ENCODE data around the gene CEP72. TPM values are rescaled to one million over a fixed set of nuclear protein-coding genes. Genes with fewer than 3 reads are reported as not detected.

CEP72 gene
- total and polyA plus RNA-seq, 2 experiments from 2014 or later: 3.2 to 4.2 TPM

- no peaks in the 10 kb centered on the region for H4K20me1 ChIP-seq (ENCODE audit: insufficient read depth, poor library complexity, severe bottlenecking)
- no peaks in the 10 kb centered on the region for H3K9me2 ChIP-seq (replicated peaks; ENCODE audit: insufficient read depth)
- H3K27ac ChIP-seq: no peak overlapping the region
- peak overlapping the region; percentile 64 for H2AFZ ChIP-seq
- 42% methylated on average over 11 of the region's 11 CpGs for WGBS (ENCODE audit: low lambda C conversion rate, missing lambda C conversion rate)
- H3K4me1 ChIP-seq (ENCODE audit: insufficient read depth): peaks cover 3% of the 10 kb centered on the region
- H3K79me2 ChIP-seq: peaks cover 36% of the 10 kb centered on the region
- TF ChIP-seq EZH2 (IDR thresholded peaks at IDR 0.05; ENCODE audit: borderline replicate concordance) (no peak), CTCF (IDR thresholded peaks at IDR 0.05; ENCODE audit: poor library complexity) (no peak), EZH2phosphoT487 (IDR thresholded peaks at IDR 0.05; ENCODE audit: low read depth, severe bottlenecking, unreplicated experiment) (no peak)
- peak overlapping the region; percentile 61 for H3K4me3 ChIP-seq
- H3K36me3 ChIP-seq (replicated peaks; ENCODE audit: insufficient read depth, low read depth): no peaks in the 10 kb centered on the region
- no peak for DNase-seq (ENCODE audit: low spot score)
- H3K9me3 ChIP-seq (ENCODE audit: low read depth): no peaks in the 10 kb centered on the region
- H3K27me3 ChIP-seq: no peaks in the 10 kb centered on the region
- H3K4me2 ChIP-seq: peak overlapping the region; percentile 83
Measured at GRCh38 chr5:610744-611730, 1.1 kb upstream of the CEP72 start.

- H3K27ac ChIP-seq: peak overlapping the region; percentile 11
- H2AFZ ChIP-seq: peak overlapping the region; percentile 71
- peaks cover 3% of the 10 kb centered on the region for H3K4me1 ChIP-seq (ENCODE audit: insufficient read depth)
- peak overlapping the region; percentile 74 for H3K4me3 ChIP-seq
- no peaks in the 10 kb centered on the region for H3K36me3 ChIP-seq (replicated peaks; ENCODE audit: insufficient read depth, low read depth)
- DNase-seq (ENCODE audit: low spot score): no peak
- TF ChIP-seq EZH2 (IDR thresholded peaks at IDR 0.05; ENCODE audit: borderline replicate concordance) (no peak), EZH2phosphoT487 (IDR thresholded peaks at IDR 0.05; ENCODE audit: low read depth, severe bottlenecking, unreplicated experiment) (no peak), CTCF (IDR thresholded peaks at IDR 0.05; ENCODE audit: poor library complexity) (no peak)
- H3K79me2 ChIP-seq: peaks cover 43% of the 10 kb centered on the region
- H3K9me3 ChIP-seq (ENCODE audit: low read depth): no peaks in the 10 kb centered on the region
- 23% methylated on average over 27 of the region's 49 CpGs for WGBS (ENCODE audit: low lambda C conversion rate, missing lambda C conversion rate)
- no peaks in the 10 kb centered on the region for H3K27me3 ChIP-seq
- H3K4me2 ChIP-seq: peak overlapping the region; percentile 92
- no peaks in the 10 kb centered on the region for H3K9me2 ChIP-seq (replicated peaks; ENCODE audit: insufficient read depth)
- H4K20me1 ChIP-seq (ENCODE audit: insufficient read depth, poor library complexity, severe bottlenecking): no peaks in the 10 kb centered on the region
Measured at GRCh38 chr5:612498-613424, 621 bp downstream of the CEP72 start.

GRCh38 chr5:616484-617039 is 4.4 kb downstream of the CEP72 start:
- H4K20me1 ChIP-seq (ENCODE audit: insufficient read depth, poor library complexity, severe bottlenecking): no peaks in the 10 kb centered on the region
- H3K27me3 ChIP-seq: no peaks in the 10 kb centered on the region
- H3K4me3 ChIP-seq: no peak overlapping the region
- no peak for DNase-seq (ENCODE audit: low spot score)
- H3K27ac ChIP-seq: no peak overlapping the region
- no peaks in the 10 kb centered on the region for H3K9me2 ChIP-seq (replicated peaks; ENCODE audit: insufficient read depth)
- no peaks in the 10 kb centered on the region for H3K9me3 ChIP-seq (ENCODE audit: low read depth)
- peaks cover 43% of the 10 kb centered on the region for H3K79me2 ChIP-seq
- no peak overlapping the region for H3K4me2 ChIP-seq
- no peaks in the 10 kb centered on the region for H3K4me1 ChIP-seq (ENCODE audit: insufficient read depth)
- H2AFZ ChIP-seq: no peak overlapping the region
- WGBS (ENCODE audit: low lambda C conversion rate, missing lambda C conversion rate): 88% methylated on average over 13 of the region's 13 CpGs
- TF ChIP-seq EZH2phosphoT487 (IDR thresholded peaks at IDR 0.05; ENCODE audit: low read depth, severe bottlenecking, unreplicated experiment) (no peak), CTCF (IDR thresholded peaks at IDR 0.05; ENCODE audit: poor library complexity) (no peak), EZH2 (IDR thresholded peaks at IDR 0.05; ENCODE audit: borderline replicate concordance) (no peak)
- H3K36me3 ChIP-seq (replicated peaks; ENCODE audit: insufficient read depth, low read depth): no peaks in the 10 kb centered on the region

Data from hepatocyte (in vitro differentiated cells).